H1 (cell line): ENCODE data around the gene PHLPP1. TPM values are rescaled to one million over a fixed set of nuclear protein-coding genes. Genes with fewer than 3 reads are reported as not detected.

Experiments
- CTCF ChIA-PET: fragments of 300-600 bp; sonication (Branson Sonifier 250); formaldehyde crosslinking; loops from one replicate; lab custom pipeline; 2021; ENCODE audit not compliant: partially characterized antibody; lab: Charles Lee
- POLR2A ChIA-PET: fragments of 300-600 bp; sonication (Branson Sonifier 250); formaldehyde crosslinking; loops from one replicate; lab custom pipeline; 2021; ENCODE audit warnings: inconsistent platforms; ENCODE audit not compliant: partially characterized antibody; lab: Charles Lee
- DNase-seq, 2 experiments: peaks; one replicate each; pipeline versions ENCODE4 v3.0.0 to v3.0.0-alpha.2; 2010 to 2022; ENCODE audit warnings: low spot score in 2 of 2, low read depth in 1 of 2, mixed read lengths in 1 of 2
- FAIRE-seq: peaks from 2 replicates; lab custom pipeline; 2011; peaks lifted over from hg19 to GRCh38; lab: Jason Lieb, UNC
- H2AFZ ChIP-seq: 2 replicates; pipeline ENCODE4 v1.8.1; 2012; ENCODE audit warnings: low read length, inconsistent platforms
- H2AK5ac ChIP-seq: 2 replicates; pipeline ENCODE4 v1.6.1; 2013; ENCODE audit warnings: low read depth, low read length
- H2BK120ac ChIP-seq: replicated peaks from 2 replicates; pipeline ENCODE3; 2013; ENCODE audit warnings: low read depth, low read length, inconsistent platforms
- H2BK12ac ChIP-seq: 2 replicates; pipeline ENCODE4 v1.6.1; 2013; ENCODE audit warnings: low read depth, low read length
- H2BK15ac ChIP-seq: 2 replicates; pipeline ENCODE4 v1.6.1; 2013; ENCODE audit warnings: low read length
- H2BK20ac ChIP-seq: 2 replicates; pipeline ENCODE4 v1.6.1; 2013; ENCODE audit warnings: low read length
- H2BK5ac ChIP-seq: 2 replicates; pipeline ENCODE4 v1.6.1; 2013; ENCODE audit warnings: low read depth, low read length
- H3K14ac ChIP-seq: 2 replicates; pipeline ENCODE4 v1.6.1; 2013; ENCODE audit warnings: inconsistent platforms; ENCODE audit not compliant: insufficient read length
- H3K18ac ChIP-seq: 2 replicates; pipeline ENCODE4 v1.6.1; 2013; ENCODE audit warnings: low read length; ENCODE audit errors: extremely low read depth
- H3K23ac ChIP-seq: 2 replicates; pipeline ENCODE4 v1.6.1; 2013; ENCODE audit warnings: inconsistent platforms; ENCODE audit not compliant: insufficient read length
- H3K23me2 ChIP-seq: 2 replicates; pipeline ENCODE4 v1.6.1; 2013; ENCODE audit warnings: low read depth, low read length
- H3K27ac ChIP-seq: 2 replicates; pipeline ENCODE4 v1.6.1; 2011; ENCODE audit warnings: low read depth, low read length, inconsistent platforms
- H3K27me3 ChIP-seq, 4 experiments: replicated peaks in 1 of 4; 1 replicate in 1 of 4; 2 replicates in 3 of 4; pipeline versions ENCODE4 v1.6.1 to v1.8.1; 2011 to 2013; ENCODE audit warnings: low read length in 3 of 4, mild to moderate bottlenecking in 3 of 4, inconsistent platforms in 2 of 4, mixed read lengths in 2 of 4, moderate library complexity in 1 of 4; ENCODE audit not compliant: control insufficient read depth in 3 of 4, insufficient read depth in 3 of 4; ENCODE audit errors: extremely low read depth in 1 of 4
- H3K36me3 ChIP-seq, 4 experiments: 2 replicates each; pipeline versions ENCODE4 v1.6.1 to v1.8.1; 2011 to 2013; ENCODE audit warnings: mild to moderate bottlenecking in 4 of 4, low read length in 3 of 4, moderate library complexity in 2 of 4, control low read depth in 1 of 4, inconsistent platforms in 1 of 4; ENCODE audit not compliant: insufficient read depth in 4 of 4, control insufficient read depth in 2 of 4
- H3K4ac ChIP-seq: replicated peaks from 2 replicates; pipeline ENCODE3; 2013; ENCODE audit warnings: low read length, low read depth, mixed read lengths, inconsistent platforms; ENCODE audit not compliant: insufficient read length
- H3K4me1 ChIP-seq, 4 experiments: replicated peaks in 1 of 4; 1 replicate in 1 of 4; 2 replicates in 3 of 4; pipeline versions ENCODE4 v1.6.1 to v1.8.1; 2011 to 2013; ENCODE audit warnings: low read length in 3 of 4, inconsistent platforms in 2 of 4, mixed read lengths in 1 of 4; ENCODE audit not compliant: insufficient read depth in 4 of 4, control insufficient read depth in 3 of 4
- H3K4me2 ChIP-seq, 2 experiments: 2 replicates each; pipeline versions ENCODE4 v1.6.1 to v1.8.1; 2011 to 2013; ENCODE audit warnings: low read depth in 2 of 2, low read length in 2 of 2, control low read depth in 1 of 2, inconsistent platforms in 1 of 2, mild to moderate bottlenecking in 1 of 2; ENCODE audit not compliant: insufficient read depth in 1 of 2
- H3K4me3 ChIP-seq, 4 experiments: fragments of 200-600, 300-600 bp in 1 of 4; sonication (generic), shearing (Covaris generic), sonication (Bioruptor Twin) in 1 of 4; 2 replicates each; pipeline versions ENCODE4 v1.5.1 to v1.8.1; 2011 to 2016; ENCODE audit warnings: low read length in 4 of 4, low read depth in 3 of 4, control low read depth in 2 of 4, inconsistent platforms in 2 of 4, mild to moderate bottlenecking in 2 of 4, mixed read lengths in 1 of 4, moderate library complexity in 1 of 4; ENCODE audit not compliant: insufficient read depth in 2 of 4; ENCODE audit errors: extremely low read depth in 1 of 4
- H3K56ac ChIP-seq: replicated peaks from 2 replicates; pipeline ENCODE3; 2013; ENCODE audit warnings: low read depth, mild to moderate bottlenecking, mixed read lengths, low read length, inconsistent platforms; ENCODE audit not compliant: insufficient read length
- H3K79me1 ChIP-seq: 2 replicates; pipeline ENCODE4 v1.6.1; 2013; ENCODE audit warnings: low read depth, low read length, control low read depth
- H3K79me2 ChIP-seq, 2 experiments: 2 replicates each; pipeline versions ENCODE4 v1.6.1 to v1.8.1; 2012 to 2013; ENCODE audit warnings: low read length in 2 of 2, mild to moderate bottlenecking in 2 of 2, inconsistent platforms in 1 of 2; ENCODE audit not compliant: insufficient read depth in 2 of 2, control insufficient read depth in 1 of 2
- H3K9ac ChIP-seq, 4 experiments: replicated peaks in 1 of 4; 1 replicate in 1 of 4; 2 replicates in 3 of 4; pipeline versions ENCODE4 v1.6.1 to v1.8.1; 2011 to 2013; ENCODE audit warnings: low read depth in 3 of 4, low read length in 3 of 4, control low read depth in 2 of 4, mild to moderate bottlenecking in 2 of 4, moderate library complexity in 2 of 4, inconsistent platforms in 1 of 4; ENCODE audit errors: extremely low read depth in 1 of 4
- H3K9me3 ChIP-seq, 2 experiments: 2 replicates each; pipeline versions ENCODE4 v1.6.1 to v1.8.1; 2012 to 2013; ENCODE audit warnings: mild to moderate bottlenecking in 2 of 2, moderate library complexity in 2 of 2, control low read depth in 1 of 2, inconsistent platforms in 1 of 2, low read depth in 1 of 2, low read length in 1 of 2, mixed read lengths in 1 of 2; ENCODE audit not compliant: insufficient read depth in 2 of 2
- H4K20me1 ChIP-seq, 2 experiments: replicated peaks in 1 of 2; 2 replicates each; pipeline versions ENCODE3 to v1.8.1; 2011 to 2013; ENCODE audit warnings: inconsistent platforms in 2 of 2, low read length in 2 of 2, mild to moderate bottlenecking in 1 of 2; ENCODE audit not compliant: insufficient read depth in 2 of 2, control insufficient read depth in 1 of 2
- H4K5ac ChIP-seq: 2 replicates; pipeline ENCODE4 v1.6.1; 2013; ENCODE audit warnings: low read length, low read depth, mixed read lengths, inconsistent platforms; ENCODE audit not compliant: insufficient read length
- H4K8ac ChIP-seq: 2 replicates; pipeline ENCODE4 v1.8.0; 2013; ENCODE audit warnings: mild to moderate bottlenecking, moderate library complexity, low read length, inconsistent platforms; ENCODE audit not compliant: insufficient read depth; ENCODE audit errors: extremely low read depth
- H4K91ac ChIP-seq: replicated peaks from 2 replicates; pipeline ENCODE3; 2013; ENCODE audit warnings: low read length, mixed read lengths, inconsistent platforms; ENCODE audit not compliant: insufficient read length
- ATF2 ChIP-seq: IDR thresholded peaks from 2 replicates; pipeline ENCODE4 v1.6.1; 2012; ENCODE audit warnings: low read length, inconsistent platforms
- GTF2F1 ChIP-seq: IDR thresholded peaks from 2 replicates; pipeline ENCODE4 v1.6.1; 2012; ENCODE audit warnings: low read depth, low read length, improper control_type of control experiment, borderline replicate concordance
- POLR2A ChIP-seq, 2 experiments: IDR thresholded peaks; 1 replicate in 1 of 2; 2 replicates in 1 of 2; pipeline ENCODE4 v1.6.1; 2011; ENCODE audit warnings: low read depth in 2 of 2, low read length in 2 of 2, mild to moderate bottlenecking in 2 of 2; ENCODE audit errors: control extremely low read depth in 1 of 2
- POU5F1 ChIP-seq: IDR thresholded peaks from 2 replicates; pipeline ENCODE4 v1.6.1; 2011; ENCODE audit warnings: low read depth, mild to moderate bottlenecking, low read length, moderate library complexity
- WGBS, 2 experiments: shearing (Covaris generic) in 1 of 2; methylation state at CpG; one replicate each; pipeline versions ENCODE4 v1.1.6 to v1.1.7; 2013 to 2015; ENCODE audit warnings: low lambda C conversion rate in 2 of 2, mixed read lengths in 2 of 2, inconsistent platforms in 1 of 2, low coverage in 1 of 2, missing lambda C conversion rate in 1 of 2; ENCODE audit not compliant: insufficient replicate concordance in 2 of 2, insufficient coverage in 1 of 2, insufficient read length in 1 of 2; ENCODE audit errors: extremely low coverage in 1 of 2, missing lambda C conversion rate in 1 of 2; 5-methylcytosine and 5-hydroxymethylcytosine counted together
- polyA plus RNA-seq, 7 experiments: library from polyadenylated mRNA; depleted of rRNA in 3 of 7; stranded (reverse) in 5 of 7; unstranded in 2 of 7; fragments of >200 nt in 5 of 7; fragments of 200-250 nt in 2 of 7; gene quantifications; 1 replicate in 5 of 7; 2 replicates in 1 of 7; 4 replicates in 1 of 7; pipeline versions ENCODE4 v1.2.1 to v1.2.3, GENCODE V29; 2011 to 2013; ENCODE audit warnings: missing spikeins in 2 of 7, mixed read lengths in 2 of 7
- total RNA-seq: library from RNA; stranded (reverse); fragmentation: NEBNext Ultra II Directional; extraction: Animal tissue kit (Norgen Biotek cat#: 25700); gene quantifications from 2 replicates; pipeline ENCODE4 v1.2.1, GENCODE V29; 2021

PHLPP1 gene
- total and polyA plus RNA-seq, 2 of the 8 experiments (the other 6 are each of a cell fraction or from before 2014, with no cell fraction given), result 28.0 to 66.3 TPM

DNA sequence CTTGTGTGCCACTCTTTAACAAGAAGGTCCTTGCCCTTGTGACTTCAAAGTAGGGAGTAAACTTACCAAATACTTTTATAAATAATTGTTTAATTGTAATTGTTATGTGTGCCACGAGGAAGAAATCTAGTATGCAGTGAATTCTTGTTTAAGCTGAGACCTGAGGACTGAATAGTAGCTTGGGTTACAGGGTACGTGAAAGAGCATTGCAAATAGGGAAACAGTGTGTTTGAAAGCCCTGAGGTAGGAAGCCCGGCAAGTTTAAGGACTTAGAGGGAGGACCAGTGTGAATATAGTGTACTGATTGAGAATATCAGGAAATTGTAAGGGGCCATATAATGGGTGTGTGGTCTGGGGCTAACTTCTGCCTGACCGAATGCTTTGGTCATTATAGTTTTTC, 26.2 kb downstream of the PHLPP1 start:
- Histone ChIP-seq H3K79me1 (no peaks in the 10 kb centered on the region; the same call in 1 of the 2 replicates), H3K9ac (no peak overlapping the region; a peak in 1 of 7 replicates), H3K4ac (no peak overlapping the region), H3K27ac (no peak overlapping the region), H2BK20ac (no peak overlapping the region), H4K20me1 (peaks cover 3 to 4% of the 10 kb centered on the region in 2 experiments), H4K8ac (no peak overlapping the region), H3K79me2 (peaks cover 27 to 100% of the 10 kb centered on the region in 2 experiments), H2BK12ac (no peak overlapping the region; the same call in 1 of the 2 replicates), H3K14ac (no peak overlapping the region), H3K36me3 (no peaks in the 10 kb centered on the region), H3K4me2 (peak overlapping the region in 1 of 2 experiments; percentile 30; a peak in 1 of 4 replicates), H3K23ac (no peak overlapping the region), H3K9me3 (no peaks in the 10 kb centered on the region; a peak in 1 of 4 replicates), H2BK120ac (no peak overlapping the region), H3K56ac (no peak overlapping the region), H2BK5ac (0 out of 2 replicates have a peak overlapping the region, but pooled peaks have one; percentile 15), H2BK15ac (no peak overlapping the region), H3K27me3 (no peaks in the 10 kb centered on the region), H4K91ac (no peak overlapping the region), H4K5ac (peak overlapping the region; percentile 30), H2AFZ (no peak overlapping the region), H3K23me2 (no peaks in the 10 kb centered on the region; the same call in 1 of the 2 replicates), H3K4me1 (peaks cover 0 to 41% (median 23%) of the 10 kb centered on the region in 4 experiments), H3K4me3 (no peak overlapping the region), H3K18ac (no peak overlapping the region), H2AK5ac (no peak overlapping the region; the same call in 1 of the 2 replicates)
- ChIA-PET POLR2A (interaction anchor here (0.7 to 2.4 kb wide), 7 partner anchors 11 to 667 kb away, joined by 3 to 11 read pairs (median 3); partner anchors contain the start of gene PHLPP1), CTCF (interaction anchor here (0.6 to 1.4 kb wide), 7 partner anchors 11 to 154 kb away, joined by 3 to 5 read pairs (median 3); no protein-coding TSS in a partner anchor)
- DNase-seq (no peak), FAIRE-seq (no peak)
- WGBS, 2 experiments, result 65% methylated on average over 4 of the region's 4 CpGs; no CpG with 5 or more reads in 1 of the 2 experiments
- TF ChIP-seq POLR2A (IDR thresholded peaks at IDR 0.05; ENCODE audit: control extremely low read depth in 1 of 2, low read depth in 2 of 2, low read length in 2 of 2), result no peak
- no peak for TF ChIP-seq GTF2F1
- no peak for TF ChIP-seq POU5F1
- no peak for TF ChIP-seq ATF2
